Measurements from ENCODE around the gene FLYWCH2. TPM values are rescaled to one million over a fixed set of nuclear protein-coding genes. Genes with fewer than 3 reads are reported as not detected.
A peak's percentile ranks its signal among the peaks of the same experiment; 100 is the strongest.

Gene FLYWCH2
- total and polyA plus RNA-seq, 2 of the 4 experiments (the other 2 are of a cell fraction), result 42.3 to 66.3 TPM

- no peak overlapping the region for H2BK20ac ChIP-seq (ENCODE audit: low read depth, low read length)
- no peak overlapping the region for H3K23ac ChIP-seq (ENCODE audit: low read depth, low read length)
- no CpG with 5 or more reads among the region's 13 CpGs for WGBS, 2 experiments (ENCODE audit: extremely low coverage in 2 of 2, insufficient read length in 1 of 2)
- POLR2A ChIA-PET (ENCODE audit: unreplicated experiment), result no interaction called here
- H3K9me1 ChIP-seq (ENCODE audit: insufficient read depth, low read length), result no peaks in the 10 kb centered on the region
- no peak overlapping the region for H3K9ac ChIP-seq (ENCODE audit: low read depth, low read length)
- H2BK15ac ChIP-seq (ENCODE audit: low read depth, low read length), result no peak overlapping the region
- no peak overlapping the region for H3K56ac ChIP-seq (ENCODE audit: extremely low read depth, insufficient read depth, low read length)
- no peak overlapping the region for H3K4me3 ChIP-seq (ENCODE audit: insufficient read depth, low read depth, low read length)
- peak overlapping the region; percentile 35 for H2AFZ ChIP-seq (replicated peaks; ENCODE audit: low read length, poor library complexity)
- BruUV-seq (replicated peaks), result no TSS peak
- dilution Hi-C loops (cut with HindIII; ENCODE audit: low sequenced_read_pairs, unreplicated experiment) (no loop called here), in situ Hi-C loops (cut with MboI; ENCODE audit: low sequenced_read_pairs) (loop anchor here (5.0 to 10.0 kb wide), 2 partner anchors 42 to 85 kb away; partner anchors contain the start of gene ZG16B), intact Hi-C loops (cut with micrococcal nuclease) (loop anchor here (1.0 to 2.0 kb wide), 3 partner anchors 15 to 81 kb away; no protein-coding TSS in a partner anchor)
- no peak overlapping the region for H2AK9ac ChIP-seq (replicated peaks; ENCODE audit: low read depth, low read length, poor library complexity)
- DNase-seq (peak; percentile 74), ATAC-seq (ENCODE audit: low read depth) (peak; percentile 86)
- H4K5ac ChIP-seq (ENCODE audit: low read depth, low read length), result no peak overlapping the region
- H4K20me1 ChIP-seq (ENCODE audit: insufficient read depth, low read length), result peaks cover 5% of the 10 kb centered on the region; the same call in 1 of the 2 replicates
- no peak overlapping the region for H3K14ac ChIP-seq (replicated peaks; ENCODE audit: low read depth, low read length)
- no peak overlapping the region for H4K91ac ChIP-seq (ENCODE audit: insufficient read depth, low read depth, low read length)
- no peak overlapping the region for H2BK120ac ChIP-seq (ENCODE audit: low read depth, low read length)
- no peak overlapping the region for H4K8ac ChIP-seq (ENCODE audit: low read depth in 2 of 2, low read length in 2 of 2)
- peaks cover 5% of the 10 kb centered on the region for H3K4me1 ChIP-seq (ENCODE audit: control insufficient read depth, insufficient read depth, low read length)
- H3K4me2 ChIP-seq (ENCODE audit: low read depth, low read length), result no peak overlapping the region
- H3K18ac ChIP-seq (ENCODE audit: low read depth, low read length), result no peak overlapping the region
- H3K36me3 ChIP-seq (ENCODE audit: control insufficient read depth, insufficient read depth, low read length), result peaks cover 19% of the 10 kb centered on the region
- CTCF ChIA-PET, result interaction anchor here (0.6 to 0.9 kb wide), 2 partner anchors 81 to 147 kb away, joined by 3 read pairs; no protein-coding TSS in a partner anchor
- H3K9me3 ChIP-seq (ENCODE audit: control insufficient read depth, insufficient read depth, low read length), result no peaks in the 10 kb centered on the region
- H3K4ac ChIP-seq (ENCODE audit: low read depth, low read length), result no peak overlapping the region
- H3K79me1 ChIP-seq (ENCODE audit: low read depth in 1 of 2, low read length in 2 of 2), result peaks cover 5 to 38% of the 10 kb centered on the region in 2 experiments; a peak in 3 of 4 replicates
- H2AK5ac ChIP-seq (ENCODE audit: low read depth, low read length), result no peak overlapping the region
- no peak overlapping the region for H2BK5ac ChIP-seq (ENCODE audit: low read depth, low read length, poor library complexity, severe bottlenecking)
- TF ChIP-seq RAD21 (IDR thresholded peaks at IDR 0.05; ENCODE audit: low read length) (peak; percentile 86), MXI1 (IDR thresholded peaks at IDR 0.05; ENCODE audit: borderline replicate concordance, low read depth, low read length) (no peak), SMC3 (IDR thresholded peaks at IDR 0.05; ENCODE audit: low read depth, low read length) (peak; percentile 67), USF2 (IDR thresholded peaks at IDR 0.05; ENCODE audit: low read depth, low read length) (peak; percentile 88), CHD1 (IDR thresholded peaks at IDR 0.05; ENCODE audit: low read depth, low read length) (no peak), CTCF (conservative IDR thresholded peaks at IDR 0.05; ENCODE audit: low read depth, low read length) (peak; percentile 91), POLR2A (IDR thresholded peaks at IDR 0.05; ENCODE audit: low read depth, low read length) (no peak), MAZ (IDR thresholded peaks at IDR 0.05; ENCODE audit: borderline replicate concordance, low read depth, low read length) (no peak)
- no peak overlapping the region for H3K27ac ChIP-seq (ENCODE audit: insufficient read depth, low read length)
- no peaks in the 10 kb centered on the region for H3K27me3 ChIP-seq (ENCODE audit: control insufficient read depth, insufficient read depth, low read length)
Measured at GRCh38 chr16:2919511-2920255, 36.7 kb downstream of the FLYWCH2 start.
